NB4 (cell line): ENCODE results near the gene SLC25A24.

Experiments
- DNase-seq: peaks from one replicate; pipeline ENCODE4 v3.0.0; 2010; ENCODE audit warnings: low read depth
- H3K4me3 ChIP-seq: one replicate; pipeline ENCODE4 v1.5.1; 2011; ENCODE audit warnings: mild to moderate bottlenecking, low read depth, low read length, moderate library complexity
- MAX ChIP-seq: IDR thresholded peaks from 2 replicates; pipeline ENCODE4 v1.6.1; 2011; ENCODE audit warnings: low read depth, low read length
- MYC ChIP-seq: IDR thresholded peaks from 2 replicates; pipeline ENCODE4 v1.6.1; 2011; ENCODE audit warnings: low read depth, low read length
- POLR2A ChIP-seq: IDR thresholded peaks from 2 replicates; pipeline ENCODE4 v1.6.1; 2011; ENCODE audit warnings: mild to moderate bottlenecking; ENCODE audit not compliant: insufficient read length; ENCODE audit errors: extremely low read depth
- TF ChIP-seq, protein P1 (sequence below): IDR thresholded peaks from one replicate; pipeline ENCODE4 v1.5.1; 2012; ENCODE audit warnings: low read depth, low read length

SLC25A24 gene

DNA sequence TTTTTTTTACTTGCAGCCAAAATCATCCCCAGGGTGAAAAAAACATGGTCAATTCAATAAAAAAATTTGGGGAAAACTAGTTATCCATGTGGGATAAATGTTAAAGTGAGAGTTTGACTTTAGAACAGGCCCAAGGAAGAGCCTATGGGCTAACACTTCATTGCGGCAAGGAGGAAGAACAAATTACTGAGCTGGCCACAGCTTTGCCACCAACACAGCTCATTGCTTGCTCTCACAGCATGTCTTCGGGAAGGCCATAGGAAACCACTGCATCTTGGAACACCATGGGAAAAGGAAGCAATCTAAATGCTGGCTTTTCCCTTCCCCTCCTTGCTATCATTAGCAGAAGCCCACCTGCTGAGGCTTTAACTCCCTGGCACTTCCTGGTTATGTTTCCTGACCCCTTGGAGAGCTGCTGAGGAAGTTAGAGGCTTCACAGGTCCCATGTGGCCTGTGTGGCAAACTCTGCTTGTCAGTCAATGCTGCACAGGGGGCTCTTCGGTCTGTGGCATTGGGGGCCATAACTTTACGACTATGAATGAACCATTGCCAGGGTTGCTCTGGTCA, 86.0 kb downstream of the SLC25A24 start:
- DNase-seq = peak; percentile 85
- TF ChIP-seq MAX (peak; percentile 61; the same call in 1 of the 2 replicates), POLR2A (no peak), MYC (peak; percentile 37; the same call in 1 of the 2 replicates)
- TF ChIP-seq, protein P1, sequence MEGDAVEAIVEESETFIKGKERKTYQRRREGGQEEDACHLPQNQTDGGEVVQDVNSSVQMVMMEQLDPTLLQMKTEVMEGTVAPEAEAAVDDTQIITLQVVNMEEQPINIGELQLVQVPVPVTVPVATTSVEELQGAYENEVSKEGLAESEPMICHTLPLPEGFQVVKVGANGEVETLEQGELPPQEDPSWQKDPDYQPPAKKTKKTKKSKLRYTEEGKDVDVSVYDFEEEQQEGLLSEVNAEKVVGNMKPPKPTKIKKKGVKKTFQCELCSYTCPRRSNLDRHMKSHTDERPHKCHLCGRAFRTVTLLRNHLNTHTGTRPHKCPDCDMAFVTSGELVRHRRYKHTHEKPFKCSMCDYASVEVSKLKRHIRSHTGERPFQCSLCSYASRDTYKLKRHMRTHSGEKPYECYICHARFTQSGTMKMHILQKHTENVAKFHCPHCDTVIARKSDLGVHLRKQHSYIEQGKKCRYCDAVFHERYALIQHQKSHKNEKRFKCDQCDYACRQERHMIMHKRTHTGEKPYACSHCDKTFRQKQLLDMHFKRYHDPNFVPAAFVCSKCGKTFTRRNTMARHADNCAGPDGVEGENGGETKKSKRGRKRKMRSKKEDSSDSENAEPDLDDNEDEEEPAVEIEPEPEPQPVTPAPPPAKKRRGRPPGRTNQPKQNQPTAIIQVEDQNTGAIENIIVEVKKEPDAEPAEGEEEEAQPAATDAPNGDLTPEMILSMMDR = no peak
- no peak overlapping the region for H3K4me3 ChIP-seq

DNA sequence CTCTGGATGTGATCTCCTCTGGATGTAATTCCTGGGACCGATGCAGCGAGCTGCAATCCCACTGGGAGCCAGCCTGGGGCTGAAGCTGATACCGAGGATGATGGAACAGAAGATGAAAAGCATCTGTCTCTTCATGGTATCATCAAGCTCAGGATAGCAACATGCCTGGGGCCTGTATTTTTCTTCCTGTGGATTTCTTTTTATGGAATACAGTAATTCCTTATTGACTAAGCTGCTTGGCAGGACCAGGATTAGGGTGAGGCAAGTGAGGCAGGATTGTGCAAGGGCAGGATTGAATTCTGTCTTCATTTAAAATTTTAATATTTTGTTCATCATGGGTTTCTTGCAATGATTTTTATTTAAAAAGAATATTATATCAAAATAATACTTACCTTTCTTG, 86.6 kb downstream of the SLC25A24 start:
- DNase-seq = no peak
- no peak overlapping the region for H3K4me3 ChIP-seq
- TF ChIP-seq, protein P1 = no peak
- TF ChIP-seq MAX (no peak), MYC (no peak), POLR2A (no peak)

DNA sequence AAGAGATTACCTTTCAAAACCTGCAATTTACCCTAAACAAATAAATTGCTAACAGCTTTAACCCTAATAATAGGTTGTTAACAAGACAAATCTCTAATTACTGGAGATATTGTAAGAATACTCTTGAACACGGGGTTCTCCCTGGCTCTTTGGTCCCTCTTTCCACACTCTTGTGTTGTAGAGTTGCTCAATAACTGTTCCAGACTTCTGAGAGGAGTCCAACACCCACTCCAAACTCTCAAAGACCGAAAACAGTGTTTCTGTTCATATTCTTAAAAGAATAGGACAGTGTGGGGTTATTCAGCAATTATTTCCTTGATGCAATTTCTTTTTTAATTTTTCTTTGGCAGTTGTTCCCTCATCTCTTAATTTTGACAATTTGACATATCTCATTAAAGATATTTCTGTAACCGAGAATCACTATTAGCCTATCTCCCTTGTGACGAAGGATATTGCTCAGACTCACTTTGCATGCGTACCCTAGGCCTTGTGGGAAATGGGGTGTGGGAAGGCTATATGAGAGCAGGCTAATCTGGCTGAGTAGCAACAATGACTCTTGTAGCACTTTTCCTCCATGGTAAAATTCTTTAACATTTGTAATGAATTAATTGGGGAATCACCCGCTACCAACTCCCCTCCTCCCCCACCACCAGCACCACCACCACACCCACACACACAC, 90.7 kb downstream of the SLC25A24 start:
- TF ChIP-seq POLR2A = no peak
- TF ChIP-seq, protein P1 = no peak
- no peak for TF ChIP-seq MYC
- no peak for TF ChIP-seq MAX
- no peak for DNase-seq
- H3K4me3 ChIP-seq = no peak overlapping the region

GRCh38 chr1:108108119-108108518, 92.0 kb downstream of the SLC25A24 start:
- H3K4me3 ChIP-seq = no peak overlapping the region
- TF ChIP-seq MYC = no peak
- TF ChIP-seq, protein P1 = no peak
- no peak for TF ChIP-seq MAX
- TF ChIP-seq POLR2A = no peak
- DNase-seq = no peak

DNA sequence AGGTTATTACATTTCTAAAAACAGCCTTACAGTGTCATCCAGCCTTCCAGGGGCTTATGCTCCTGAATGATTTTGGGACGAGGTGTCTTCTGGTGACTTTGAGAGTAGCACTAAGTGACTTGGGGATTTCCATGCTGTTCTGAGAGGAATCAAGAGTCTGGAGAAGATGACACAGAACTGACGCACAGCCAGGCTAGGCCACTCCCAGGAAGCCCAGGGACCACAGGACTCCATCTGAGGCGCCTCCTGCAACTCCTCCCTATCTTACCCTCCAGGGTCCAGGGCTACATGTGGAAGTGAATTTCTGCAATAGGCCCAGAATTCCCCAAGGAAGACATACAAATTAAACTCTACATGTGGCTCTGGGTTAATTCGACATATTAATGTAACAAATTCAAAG, 92.5 kb downstream of the SLC25A24 start:
- H3K4me3 ChIP-seq = no peak overlapping the region
- peak; percentile 54 for DNase-seq
- no peak for TF ChIP-seq MYC
- TF ChIP-seq MAX = no peak

DNA sequence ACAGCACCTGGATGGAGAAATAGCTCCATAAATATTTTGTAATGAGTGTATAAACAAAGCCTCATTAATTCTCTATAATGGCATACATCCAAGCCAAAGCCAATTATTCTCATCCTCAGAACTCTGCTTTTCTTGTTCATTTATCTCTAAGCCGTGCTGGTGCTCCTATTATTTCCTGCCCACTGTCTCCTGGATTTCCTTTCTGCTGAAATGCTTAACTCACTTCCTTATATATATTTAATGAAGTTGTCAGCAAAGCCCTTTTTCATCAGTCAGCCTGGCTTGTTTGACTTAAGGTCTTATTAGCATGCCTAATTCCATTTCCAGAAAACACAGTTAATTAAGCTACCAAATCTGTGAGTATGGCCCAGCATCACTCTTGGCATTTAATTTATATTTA, 93.4 kb downstream of the SLC25A24 start:
- TF ChIP-seq MYC = no peak
- TF ChIP-seq, protein P1 = no peak
- no peak for TF ChIP-seq MAX
- no peak for TF ChIP-seq POLR2A
- no peak overlapping the region for H3K4me3 ChIP-seq
- DNase-seq = no peak
